Measurements from ENCODE around the gene LRTM1.

- TF ChIP-seq, protein P1, sequence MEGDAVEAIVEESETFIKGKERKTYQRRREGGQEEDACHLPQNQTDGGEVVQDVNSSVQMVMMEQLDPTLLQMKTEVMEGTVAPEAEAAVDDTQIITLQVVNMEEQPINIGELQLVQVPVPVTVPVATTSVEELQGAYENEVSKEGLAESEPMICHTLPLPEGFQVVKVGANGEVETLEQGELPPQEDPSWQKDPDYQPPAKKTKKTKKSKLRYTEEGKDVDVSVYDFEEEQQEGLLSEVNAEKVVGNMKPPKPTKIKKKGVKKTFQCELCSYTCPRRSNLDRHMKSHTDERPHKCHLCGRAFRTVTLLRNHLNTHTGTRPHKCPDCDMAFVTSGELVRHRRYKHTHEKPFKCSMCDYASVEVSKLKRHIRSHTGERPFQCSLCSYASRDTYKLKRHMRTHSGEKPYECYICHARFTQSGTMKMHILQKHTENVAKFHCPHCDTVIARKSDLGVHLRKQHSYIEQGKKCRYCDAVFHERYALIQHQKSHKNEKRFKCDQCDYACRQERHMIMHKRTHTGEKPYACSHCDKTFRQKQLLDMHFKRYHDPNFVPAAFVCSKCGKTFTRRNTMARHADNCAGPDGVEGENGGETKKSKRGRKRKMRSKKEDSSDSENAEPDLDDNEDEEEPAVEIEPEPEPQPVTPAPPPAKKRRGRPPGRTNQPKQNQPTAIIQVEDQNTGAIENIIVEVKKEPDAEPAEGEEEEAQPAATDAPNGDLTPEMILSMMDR (IDR thresholded peaks at IDR 0.05 in 8 of 11, conservative IDR thresholded peaks at IDR 0.05 in 3 of 11): no peak
- TF ChIP-seq POLR2A (IDR thresholded peaks at IDR 0.05): no peak
- TF ChIP-seq POLR2AphosphoS5 (IDR thresholded peaks at IDR 0.05): no peak
These were observed at the start of gene LRTM1 for GRCh38 chr3:54928046-54928770.

Data from spleen (tissue), 7 donors.